Common myeloid progenitor, CD34-positive (primary cell): Measurements from ENCODE around the gene SLC25A6.

Experiments
- CTCF ChIA-PET: fragments of 350-600 bp; sonication (Branson Sonifier 250); formaldehyde crosslinking; loops from one replicate; lab custom pipeline; 2021; ENCODE audit warnings: antibody characterized with exemption; lab: Charles Lee
- POLR2A ChIA-PET: fragments of 350-600 bp; sonication (Branson Sonifier 250); formaldehyde crosslinking; loops from one replicate; lab custom pipeline; 2021; ENCODE audit warnings: antibody characterized with exemption; lab: Charles Lee
- DNase-seq, 3 donors: peaks; one replicate each; pipeline versions ENCODE4 v3.0.0 to v3.0.0-alpha.2; 2013
- H3K27ac ChIP-seq, 2 experiments: 1 replicate in 1 of 2; 2 replicates in 1 of 2; pipeline ENCODE4 v1.7.0; 2013; ENCODE audit warnings: inconsistent platforms in 2 of 2, low read length in 2 of 2, mild to moderate bottlenecking in 2 of 2, low read depth in 1 of 2, moderate library complexity in 1 of 2; ENCODE audit not compliant: severe bottlenecking in 2 of 2, insufficient read depth in 1 of 2, poor library complexity in 1 of 2
- H3K27me3 ChIP-seq, 5 experiments: replicated peaks in 2 of 5; 1 replicate in 3 of 5; 2 replicates in 2 of 5; pipeline versions ENCODE4 v1.6.1 to v1.7.0; 2013; ENCODE audit warnings: low read length in 4 of 5, mild to moderate bottlenecking in 2 of 5, moderate library complexity in 2 of 5, inconsistent platforms in 1 of 5; ENCODE audit not compliant: insufficient read depth in 5 of 5, control insufficient read depth in 4 of 5
- H3K36me3 ChIP-seq, 4 experiments: 1 replicate in 2 of 4; 2 replicates in 2 of 4; pipeline versions ENCODE4 v1.6.1 to v1.7.0; 2013; ENCODE audit warnings: low read length in 3 of 4, control low read depth in 1 of 4, mild to moderate bottlenecking in 1 of 4; ENCODE audit not compliant: control insufficient read depth in 4 of 4, insufficient read depth in 4 of 4
- H3K4me1 ChIP-seq, 4 experiments: 1 replicate in 3 of 4; 2 replicates in 1 of 4; pipeline versions ENCODE4 v1.6.1 to v1.7.1; 2013; ENCODE audit warnings: low read length in 3 of 4, mild to moderate bottlenecking in 3 of 4, control low read depth in 1 of 4, inconsistent platforms in 1 of 4, moderate library complexity in 1 of 4; ENCODE audit not compliant: control insufficient read depth in 4 of 4, insufficient read depth in 4 of 4; ENCODE audit errors: control extremely low read depth in 1 of 4
- H3K4me3 ChIP-seq, 7 experiments: 1 replicate in 4 of 7; 2 replicates in 3 of 7; pipeline versions ENCODE4 v1.5.1 to v1.7.0; 2013; ENCODE audit warnings: mild to moderate bottlenecking in 7 of 7, low read length in 6 of 7, moderate library complexity in 6 of 7, inconsistent platforms in 2 of 7, low read depth in 2 of 7, control low read depth in 1 of 7; ENCODE audit not compliant: insufficient read depth in 4 of 7, control insufficient read depth in 1 of 7; ENCODE audit errors: extremely low read depth in 1 of 7
- H3K9me3 ChIP-seq, 5 experiments: 1 replicate in 4 of 5; 2 replicates in 1 of 5; pipeline versions ENCODE4 v1.6.1 to v1.7.1; 2013; ENCODE audit warnings: low read length in 4 of 5, mild to moderate bottlenecking in 2 of 5, inconsistent platforms in 1 of 5, low read depth in 1 of 5, moderate library complexity in 1 of 5; ENCODE audit not compliant: control insufficient read depth in 4 of 5, insufficient read depth in 2 of 5; ENCODE audit errors: control extremely low read depth in 1 of 5
- WGBS: methylation state at CpG from one replicate; pipeline ENCODE4 v1.1.5; 2013; ENCODE audit not compliant: insufficient coverage; 5-methylcytosine and 5-hydroxymethylcytosine counted together

The SLC25A6 gene

DNA sequence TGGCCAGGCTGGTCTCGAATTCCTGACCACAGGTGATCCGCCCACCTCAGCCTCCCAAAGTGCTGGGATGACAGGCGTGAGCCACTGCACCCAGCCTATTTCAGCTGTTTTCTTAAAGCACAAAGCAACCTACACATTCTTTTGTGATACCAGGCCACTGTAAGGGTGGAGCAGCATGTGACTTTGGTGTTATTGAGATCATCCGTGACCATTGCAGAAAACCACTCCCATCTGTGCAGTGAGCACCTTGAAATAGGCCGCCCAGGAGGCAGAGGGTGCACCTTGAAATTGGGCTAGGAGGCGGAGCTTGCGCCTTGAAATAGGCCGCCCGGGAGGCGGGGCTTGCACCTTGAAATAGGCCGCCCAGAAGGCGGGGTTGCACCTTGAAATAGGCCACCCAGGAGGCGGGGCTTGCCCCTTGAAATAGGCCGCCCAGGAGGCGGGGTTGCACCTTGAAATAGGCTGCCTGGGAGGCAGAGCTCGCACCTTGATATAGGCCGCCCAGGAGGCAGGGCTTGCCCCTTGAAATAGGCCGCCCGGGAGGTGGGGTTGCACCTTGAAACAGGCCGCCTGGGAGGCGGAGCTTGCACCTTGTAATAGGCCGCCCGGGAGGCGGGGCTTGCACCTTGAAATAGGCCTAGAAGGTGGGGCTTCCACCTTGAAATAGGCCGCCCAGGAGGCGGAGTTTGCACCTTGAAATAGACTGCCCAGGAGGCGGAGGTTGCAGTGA, 9.0 kb upstream of the SLC25A6 start:
- ChIA-PET CTCF (no interaction called here), POLR2A (no interaction called here)
- Histone ChIP-seq H3K36me3 (peaks cover 20 to 65% (median 41%) of the 10 kb centered on the region in 4 experiments), H3K27me3 (no peaks in the 10 kb centered on the region), H3K4me3 (no peak overlapping the region), H3K4me1 (no peaks in the 10 kb centered on the region), H3K27ac (no peak overlapping the region), H3K9me3 (peaks cover 0 to 3% (median 0%) of the 10 kb centered on the region in 5 experiments)
- WGBS: 99% methylated on average over 26 of the region's 27 CpGs
- no peak for DNase-seq

DNA sequence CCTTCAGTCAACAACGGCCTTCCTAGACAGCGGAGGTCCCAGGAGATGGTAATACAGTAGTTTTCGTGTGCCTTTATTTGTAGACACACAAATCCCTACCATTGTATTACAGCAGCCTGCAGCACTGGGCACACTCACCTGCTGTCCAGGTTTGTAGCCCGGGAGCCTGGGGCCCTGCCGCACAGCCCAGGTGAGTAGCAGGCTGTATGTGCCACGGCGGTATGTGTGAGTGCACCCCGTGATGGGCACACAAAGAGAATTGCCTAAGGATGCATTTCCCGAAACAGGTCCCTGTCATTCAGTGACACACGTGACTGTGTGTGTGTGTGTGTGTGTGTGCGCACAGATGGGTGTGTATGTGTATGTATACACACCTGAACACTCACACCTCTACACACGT, 8.1 kb upstream of the SLC25A6 start:
- H3K36me3 ChIP-seq: peaks cover 14 to 64% (median 37%) of the 10 kb centered on the region in 4 experiments
- CTCF ChIA-PET: no interaction called here
- no peak overlapping the region for H3K27ac ChIP-seq
- 100% methylated on average over 4 of the region's 12 CpGs for WGBS
- H3K4me1 ChIP-seq: no peaks in the 10 kb centered on the region
- H3K9me3 ChIP-seq: peaks cover 0 to 3% (median 0%) of the 10 kb centered on the region in 5 experiments
- DNase-seq: no peak
- H3K4me3 ChIP-seq: no peak overlapping the region
- no peaks in the 10 kb centered on the region for H3K27me3 ChIP-seq
- POLR2A ChIA-PET: no interaction called here

DNA sequence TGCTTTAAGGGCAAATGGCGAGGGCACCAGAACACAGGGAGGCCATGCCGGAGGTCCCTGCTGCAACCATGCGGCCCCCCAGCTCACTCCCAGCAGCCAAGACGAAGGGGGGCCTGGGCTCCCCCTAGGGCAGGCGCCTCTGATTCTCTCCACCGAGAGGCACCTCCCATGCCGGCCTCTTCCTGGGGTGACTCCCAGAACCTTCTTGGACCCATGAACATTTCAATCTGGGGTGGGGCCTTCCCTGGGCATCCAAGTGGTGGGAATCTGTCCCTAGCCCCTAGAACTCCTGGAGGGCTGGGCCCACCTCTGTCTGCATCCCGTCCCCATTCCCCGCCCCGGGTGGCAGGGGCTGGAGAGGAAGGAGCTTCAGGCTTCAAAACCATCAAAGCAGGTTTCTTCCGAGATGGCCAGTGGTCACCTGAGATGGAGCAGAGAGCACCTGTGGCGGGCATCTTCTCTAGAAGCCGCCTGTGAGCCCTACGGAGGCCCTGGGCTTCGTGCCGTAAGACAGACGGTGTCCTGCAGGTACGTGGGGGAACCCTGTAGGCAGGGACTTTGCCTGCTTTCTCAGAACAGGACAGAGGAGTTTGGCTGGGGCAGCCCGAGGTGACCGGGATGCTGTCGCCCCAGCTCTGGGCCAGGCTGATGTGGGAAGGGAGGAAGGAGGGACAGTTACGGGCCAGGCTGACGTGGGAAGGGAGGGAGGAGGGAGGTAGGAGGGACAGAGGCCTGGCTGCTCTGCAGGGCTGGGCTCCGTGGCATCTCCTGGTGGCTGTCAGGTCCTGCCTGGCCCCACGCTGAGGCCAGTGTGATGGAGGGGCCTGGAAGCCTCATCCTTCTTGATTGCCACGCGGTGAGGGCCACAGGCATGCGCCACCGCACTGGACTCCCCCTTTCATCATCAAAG, 6.8 kb upstream of the SLC25A6 start:
- no peaks in the 10 kb centered on the region for H3K27me3 ChIP-seq
- DNase-seq: no peak
- no peak overlapping the region for H3K4me3 ChIP-seq
- CTCF ChIA-PET: no interaction called here
- H3K4me1 ChIP-seq: peaks cover 0 to 11% (median 0%) of the 10 kb centered on the region in 4 experiments
- peaks cover 11 to 60% (median 27%) of the 10 kb centered on the region in 4 experiments for H3K36me3 ChIP-seq
- peaks cover 0 to 3% (median 0%) of the 10 kb centered on the region in 5 experiments for H3K9me3 ChIP-seq
- no peak overlapping the region for H3K27ac ChIP-seq
- WGBS: 98% methylated on average over 19 of the region's 29 CpGs
- POLR2A ChIA-PET: no interaction called here

DNA sequence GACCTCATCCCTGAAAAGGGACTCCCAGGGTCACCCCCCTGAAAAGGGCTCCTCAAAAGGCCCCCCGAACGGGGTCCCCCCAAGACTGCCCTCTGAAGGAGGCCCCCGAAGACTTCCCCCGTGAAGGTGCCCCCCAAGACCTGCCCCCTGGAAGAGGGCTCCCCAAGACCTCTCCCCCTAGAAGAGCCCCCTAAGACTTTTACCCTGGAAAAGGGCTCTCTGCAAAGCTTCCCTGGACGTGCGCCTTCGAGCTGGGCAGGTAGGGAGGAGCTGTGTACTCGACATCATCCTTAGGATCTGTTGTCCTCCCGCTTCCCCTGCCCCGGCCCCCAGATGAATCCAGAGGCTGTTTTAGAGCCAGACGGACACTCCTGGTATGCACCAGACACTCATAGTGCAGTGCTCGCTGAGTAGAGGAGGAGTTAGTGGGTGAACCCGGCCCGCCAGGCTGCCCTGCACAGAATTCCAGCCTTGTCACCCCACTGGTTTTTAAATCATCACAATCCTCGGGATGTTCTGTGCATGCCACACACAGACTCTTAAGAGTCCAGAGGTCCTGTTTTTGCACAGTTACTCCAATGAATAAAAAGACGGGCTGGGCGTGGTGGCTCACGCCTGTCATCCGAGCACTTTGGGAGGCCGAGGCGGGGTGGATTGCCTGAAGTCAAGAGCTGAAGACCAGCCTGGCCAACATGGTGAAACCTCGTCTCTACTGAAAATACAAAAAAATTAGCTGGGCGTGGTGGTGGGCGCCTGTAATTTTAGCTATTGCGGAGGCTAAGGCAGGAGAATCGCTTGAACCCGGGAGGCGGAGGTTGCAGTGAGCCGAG, 5.7 kb upstream of the SLC25A6 start:
- no peak for DNase-seq
- Histone ChIP-seq H3K27ac (no peak overlapping the region), H3K36me3 (peaks cover 3 to 51% (median 21%) of the 10 kb centered on the region in 4 experiments), H3K4me3 (no peak overlapping the region), H3K27me3 (no peaks in the 10 kb centered on the region), H3K4me1 (peaks cover 0 to 18% (median 2%) of the 10 kb centered on the region in 4 experiments), H3K9me3 (no peaks in the 10 kb centered on the region)
- ChIA-PET CTCF (no interaction called here), POLR2A (no interaction called here)
- 98% methylated on average over 25 of the region's 29 CpGs for WGBS

DNA sequence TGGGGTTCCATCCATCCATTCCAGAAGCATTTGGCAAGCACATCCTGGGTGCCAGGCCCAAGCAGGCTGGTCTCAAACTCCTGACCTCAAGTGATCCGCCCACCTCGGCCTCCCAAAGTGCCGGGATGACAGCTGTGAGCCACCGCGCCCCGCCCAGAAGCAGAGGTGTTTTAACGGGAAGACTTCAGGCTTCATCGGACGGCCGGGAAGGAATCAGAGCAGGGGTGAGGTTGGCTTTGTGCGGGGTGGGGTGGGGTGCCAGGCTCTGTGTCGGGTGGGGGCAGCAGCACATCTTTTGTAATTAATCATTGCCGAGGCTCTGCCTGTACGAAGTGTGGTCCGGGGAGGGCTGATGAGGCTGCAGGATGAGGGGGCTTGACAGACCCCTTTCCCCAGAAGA, 5.1 kb upstream of the SLC25A6 start:
- Histone ChIP-seq H3K9me3 (no peaks in the 10 kb centered on the region), H3K4me1 (peaks cover 0 to 18% (median 6%) of the 10 kb centered on the region in 4 experiments), H3K27me3 (no peaks in the 10 kb centered on the region), H3K36me3 (peaks cover 3 to 48% (median 19%) of the 10 kb centered on the region in 4 experiments), H3K4me3 (no peak overlapping the region), H3K27ac (no peak overlapping the region)
- ChIA-PET POLR2A (no interaction called here), CTCF (no interaction called here)
- 95% methylated on average over 12 of the region's 15 CpGs for WGBS
- DNase-seq: no peak

DNA sequence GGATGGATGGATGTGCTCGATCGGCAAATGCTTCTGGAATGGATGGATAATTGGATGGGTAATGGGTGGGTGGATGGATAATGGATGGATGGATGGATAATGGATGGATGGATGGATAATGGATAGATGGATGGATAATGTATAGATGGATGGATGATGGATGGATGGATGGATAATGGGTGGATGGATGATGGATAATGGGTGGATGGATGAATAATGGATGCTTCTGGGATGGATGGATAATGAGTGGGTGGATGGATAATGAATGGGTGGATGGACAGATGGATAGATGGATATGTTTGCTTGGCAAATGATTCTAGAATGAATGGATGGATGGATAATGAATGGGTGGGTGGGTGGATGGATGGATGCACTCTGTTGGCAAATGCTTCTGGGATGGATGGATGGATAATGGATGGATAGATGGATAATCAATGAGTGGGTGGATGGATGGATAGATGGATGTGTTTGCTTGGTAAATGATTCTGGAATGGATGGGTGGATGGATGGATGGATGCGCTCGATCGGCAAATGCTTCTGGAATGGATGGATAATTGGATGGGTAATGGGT, 3.8 kb upstream of the SLC25A6 start:
- Histone ChIP-seq H3K4me3 (no peak overlapping the region), H3K27ac (no peak overlapping the region), H3K9me3 (no peaks in the 10 kb centered on the region), H3K4me1 (peaks cover 5 to 24% (median 13%) of the 10 kb centered on the region in 4 experiments), H3K27me3 (no peaks in the 10 kb centered on the region), H3K36me3 (peaks cover 3 to 42% (median 15%) of the 10 kb centered on the region in 4 experiments)
- ChIA-PET POLR2A (no interaction called here), CTCF (no interaction called here)
- DNase-seq: no peak
- WGBS: 97% methylated on average over 5 of the region's 5 CpGs
